Panc1 (cell line): ENCODE data around the gene TTLL5. TPM values are rescaled to one million over a fixed set of nuclear protein-coding genes. Genes with fewer than 3 reads are reported as not detected.

ENCODE experiments used
- ATAC-seq: fragments of 200-7000 bp; cut with Tn5 transposase; 2 replicates; pipeline ENCODE4 v1.9.1; 2020; ENCODE audit warnings: mild to moderate bottlenecking, moderate library complexity
- BruUV-seq: library from RNA; stranded (reverse); fragments of 400-500 nt; replicated peaks from 2 replicates; lab custom pipeline; 2021; lab: Mats Ljungman, UMichigan
- CTCF ChIA-PET: fragments of 300-600 bp; sonication (Branson Sonifier 250); formaldehyde crosslinking; loops from one replicate; lab custom pipeline; 2022; ENCODE audit warnings: antibody characterized with exemption; lab: Charles Lee
- POLR2A ChIA-PET: fragments of 300-600 bp; sonication (Branson Sonifier 250); formaldehyde crosslinking; loops from one replicate; lab custom pipeline; 2022; ENCODE audit warnings: antibody characterized with exemption; lab: Charles Lee
- DNase-seq: peaks from one replicate; pipeline ENCODE4 v3.0.0-alpha.2; 2010; ENCODE audit warnings: low read depth, low spot score
- H3K27ac ChIP-seq: 2 replicates; pipeline ENCODE4 v1.5.1; 2011; ENCODE audit warnings: mild to moderate bottlenecking, low read length, inconsistent platforms
- H3K27me3 ChIP-seq: fragments of 200-500 bp; sonication (Bioruptor generic); 2 replicates; pipeline ENCODE4 v1.6.0; 2014; ENCODE audit warnings: low read length, inconsistent platforms; ENCODE audit not compliant: control insufficient read depth, insufficient read depth
- H3K36me3 ChIP-seq: fragments of 200-500 bp; sonication (Bioruptor generic); 2 replicates; pipeline ENCODE4 v1.5.1; 2014; ENCODE audit warnings: inconsistent platforms, mild to moderate bottlenecking, low read length, moderate library complexity; ENCODE audit not compliant: control insufficient read depth, insufficient read depth
- H3K4me1 ChIP-seq: 2 replicates; pipeline ENCODE4 v1.5.1; 2011; ENCODE audit warnings: inconsistent platforms, mild to moderate bottlenecking, low read length, moderate library complexity; ENCODE audit not compliant: control insufficient read depth, insufficient read depth
- H3K4me3 ChIP-seq, 2 experiments: 2 replicates each; pipeline ENCODE4 v1.5.1; 2011 to 2012; ENCODE audit warnings: low read depth in 2 of 2, low read length in 2 of 2, mild to moderate bottlenecking in 2 of 2, inconsistent platforms in 1 of 2, moderate library complexity in 1 of 2
- H3K9me3 ChIP-seq: fragments of 200-500 bp; sonication (Bioruptor generic); 2 replicates; pipeline ENCODE4 v1.5.1; 2014; ENCODE audit warnings: low read depth, mild to moderate bottlenecking, inconsistent platforms, low read length, moderate library complexity; ENCODE audit not compliant: control insufficient read depth, insufficient read depth
- CTCF ChIP-seq: fragments of 450-650 bp; IDR thresholded peaks from 2 replicates; pipeline ENCODE4 v1.5.1; 2017; ENCODE audit warnings: mild to moderate bottlenecking
- POLR2AphosphoS5 ChIP-seq: IDR thresholded peaks from 2 replicates; pipeline ENCODE4 v1.6.1; 2012; ENCODE audit warnings: mild to moderate bottlenecking, low read depth, low read length, moderate library complexity
- REST ChIP-seq, 2 experiments: IDR thresholded peaks; 2 replicates each; pipeline ENCODE4 v1.6.1; 2011 to 2012; ENCODE audit warnings: low read depth in 2 of 2, control low read depth in 1 of 2, low read length in 1 of 2, mild to moderate bottlenecking in 1 of 2, moderate library complexity in 1 of 2; ENCODE audit not compliant: insufficient read depth in 1 of 2
- SIN3A ChIP-seq: IDR thresholded peaks from 2 replicates; pipeline ENCODE4 v1.6.1; 2012; ENCODE audit warnings: low read depth, mild to moderate bottlenecking, low read length, moderate library complexity, borderline replicate concordance; ENCODE audit not compliant: insufficient read depth
- TCF7L2 ChIP-seq: IDR thresholded peaks from 2 replicates; pipeline ENCODE4 v1.6.1; 2011; ENCODE audit warnings: mild to moderate bottlenecking, low read depth, low read length, inconsistent platforms
- in situ Hi-C: cut with HindIII; loops from 2 replicates; pipeline ENCODE4 v1.10.0; 2016; ENCODE audit warnings: low sequenced_read_pairs, low pct_unique_long_range_greater_than_20kb
- intact Hi-C: fragments of 100-400 bp; cut with micrococcal nuclease; formaldehyde crosslinking; loops from one replicate; pipeline ENCODE4 v1.10.0; 2022; ENCODE audit not compliant: unreplicated experiment
- total RNA-seq: library from RNA; stranded (reverse); gene quantifications from one replicate; pipeline ENCODE4 v1.2.1, GENCODE V29; 2021; ENCODE audit not compliant: unreplicated experiment

The TTLL5 gene
- total RNA-seq, 1 experiment from 2014 or later: 23.5 TPM

GRCh38 chr14:75752907-75753594 lies 92.0 kb downstream of the TTLL5 start:
- ChIA-PET POLR2A (no interaction called here), CTCF (no interaction called here)
- H3K9me3 ChIP-seq: no peaks in the 10 kb centered on the region
- H3K4me3 ChIP-seq: no peak overlapping the region
- no peaks in the 10 kb centered on the region for H3K4me1 ChIP-seq
- no peaks in the 10 kb centered on the region; the same call in 1 of the 2 replicates for H3K36me3 ChIP-seq
- ATAC-seq (no peak), DNase-seq (no peak)
- intact Hi-C loops: no loop called here
- TF ChIP-seq TCF7L2 (no peak), CTCF (no peak), SIN3A (no peak), POLR2AphosphoS5 (no peak), REST (IDR thresholded peaks at IDR 0.05; ENCODE audit: insufficient read depth in 1 of 2, low read depth in 2 of 2, low read length in 1 of 2) (no peak)
- no TSS peak for BruUV-seq
- no peak overlapping the region for H3K27ac ChIP-seq
- H3K27me3 ChIP-seq: no peaks in the 10 kb centered on the region
- in situ Hi-C loops: no loop called here

GRCh38 chr14:75753696-75754095 lies 92.7 kb downstream of the TTLL5 start:
- Histone ChIP-seq H3K36me3 (no peaks in the 10 kb centered on the region; the same call in 1 of the 2 replicates), H3K4me1 (no peaks in the 10 kb centered on the region), H3K27ac (no peak overlapping the region), H3K27me3 (no peaks in the 10 kb centered on the region), H3K9me3 (no peaks in the 10 kb centered on the region), H3K4me3 (no peak overlapping the region)
- no peak for DNase-seq
- ChIA-PET CTCF (no interaction called here), POLR2A (no interaction called here)
- intact Hi-C loops: no loop called here
- no peak for ATAC-seq
- TF ChIP-seq CTCF (no peak), REST (IDR thresholded peaks at IDR 0.05; ENCODE audit: insufficient read depth in 1 of 2, low read depth in 2 of 2, low read length in 1 of 2) (no peak), TCF7L2 (no peak), SIN3A (no peak)
- in situ Hi-C loops: no loop called here
- BruUV-seq: no TSS peak
